HCT116 (cell line): Measurements from ENCODE around the gene VPS37B. TPM values are rescaled to one million over a fixed set of nuclear protein-coding genes. Genes with fewer than 3 reads are reported as not detected.

Experiments used
- ATAC-seq: fragments of 200-7000 bp; cut with Tn5 transposase; 2 replicates; pipeline ENCODE4 v1.9.1; 2020; ENCODE audit warnings: mild to moderate bottlenecking, moderate library complexity
- BruUV-seq: library from RNA; stranded (reverse); fragments of 400-500 nt; replicated peaks from 2 replicates; lab custom pipeline; 2021; lab: Mats Ljungman, UMichigan
- CTCF ChIA-PET: fragments of 300-600 bp; sonication (Branson Sonifier 250); formaldehyde crosslinking; loops from one replicate; lab custom pipeline; 2021; ENCODE audit warnings: antibody characterized with exemption; lab: Charles Lee
- POLR2A ChIA-PET: fragments of 300-600, 350-600 bp; sonication (Branson Sonifier 250); formaldehyde crosslinking; loops from one replicate; lab custom pipeline; 2021; ENCODE audit warnings: antibody characterized with exemption; lab: Charles Lee
- RAD21 ChIA-PET, 2 experiments: fragments of 300-600 bp; sonication (Branson Sonifier 250); formaldehyde crosslinking; loops; one replicate each; lab custom pipeline; 2023; ENCODE audit warnings: low total read pairs in 2 of 2; ENCODE audit not compliant: uncharacterized antibody in 2 of 2, unreplicated experiment in 2 of 2, low non-redundant PET in 1 of 2; lab: Charles Lee
- DNase-seq: peaks from one replicate; pipeline ENCODE4 v3.0.0-alpha.2; 2010; ENCODE audit warnings: low read depth, low spot score
- H2AFZ ChIP-seq: fragments of 200-600 bp; shearing (Covaris generic), sonication (generic); 2 replicates; pipeline ENCODE4 v1.6.1; 2017; ENCODE audit warnings: low read depth, mixed run types, mixed read lengths, antibody characterized with exemption, low read length; ENCODE audit not compliant: poor library complexity, severe bottlenecking
- H3K27ac ChIP-seq: 2 replicates; pipeline ENCODE4 v1.5.1; 2012; ENCODE audit warnings: low read depth, low read length
- H3K27me3 ChIP-seq: fragments of 200-600 bp; sonication (generic); 2 replicates; pipeline ENCODE4 v1.6.1; 2016; ENCODE audit warnings: mixed run types, low read length, mixed read lengths; ENCODE audit not compliant: insufficient read depth
- H3K36me3 ChIP-seq, 2 experiments: fragments of 200-500 bp in 1 of 2; fragments of 200-600 bp in 1 of 2; sonication (Bioruptor generic) in 1 of 2; sonication (generic) in 1 of 2; 2 replicates each; pipeline versions ENCODE4 v1.5.1 to v1.6.1; 2014 to 2016; ENCODE audit warnings: low read length in 2 of 2, inconsistent platforms in 1 of 2, mixed read lengths in 1 of 2, mixed run types in 1 of 2; ENCODE audit not compliant: insufficient read depth in 2 of 2, control insufficient read depth in 1 of 2
- H3K4me1 ChIP-seq, 2 experiments: fragments of 200-600 bp in 1 of 2; sonication (generic) in 1 of 2; 2 replicates each; pipeline versions ENCODE4 v1.5.1 to v1.6.1; 2012 to 2017; ENCODE audit warnings: low read length in 2 of 2, inconsistent platforms in 1 of 2, mild to moderate bottlenecking in 1 of 2, mixed read lengths in 1 of 2, mixed run types in 1 of 2, moderate library complexity in 1 of 2; ENCODE audit not compliant: insufficient read depth in 2 of 2, control insufficient read depth in 1 of 2
- H3K4me2 ChIP-seq: fragments of 200-600 bp; sonication (generic); 2 replicates; pipeline ENCODE4 v1.6.1; 2017; ENCODE audit warnings: mixed run types, low read length, mixed read lengths
- H3K4me3 ChIP-seq, 2 experiments: fragments of 200-600 bp in 1 of 2; sonication (generic) in 1 of 2; replicated peaks in 1 of 2; 2 replicates each; pipeline ENCODE4 v1.5.1; 2011 to 2016; ENCODE audit warnings: low read length in 2 of 2, control low read depth in 1 of 2, low read depth in 1 of 2, mild to moderate bottlenecking in 1 of 2, mixed read lengths in 1 of 2, mixed run types in 1 of 2
- H3K79me2 ChIP-seq: fragments of 200-600 bp; sonication (generic); 2 replicates; pipeline ENCODE4 v1.6.1; 2017; ENCODE audit warnings: mild to moderate bottlenecking, mixed run types, low read length, moderate library complexity, mixed read lengths; ENCODE audit not compliant: insufficient read depth
- H3K9ac ChIP-seq: fragments of 200-600 bp; sonication (generic); 2 replicates; pipeline ENCODE4 v1.6.1; 2016; ENCODE audit warnings: low read length, mixed read lengths
- H3K9me2 ChIP-seq: fragments of 200-600 bp; sonication (generic), shearing (Covaris generic); 2 replicates; pipeline ENCODE4 v1.6.1; 2017; ENCODE audit warnings: mixed run types, mild to moderate bottlenecking, moderate library complexity; ENCODE audit not compliant: insufficient read depth
- H3K9me3 ChIP-seq, 2 experiments: fragments of 200-500 bp in 1 of 2; fragments of 200-600 bp in 1 of 2; sonication (Bioruptor generic) in 1 of 2; sonication (generic) in 1 of 2; 2 replicates each; pipeline ENCODE4 v1.6.1; 2014 to 2017; ENCODE audit warnings: low read length in 2 of 2, mixed read lengths in 2 of 2, inconsistent platforms in 1 of 2, low read depth in 1 of 2, mild to moderate bottlenecking in 1 of 2, mixed run types in 1 of 2, moderate library complexity in 1 of 2; ENCODE audit not compliant: control insufficient read depth in 1 of 2, insufficient read depth in 1 of 2
- H4K20me1 ChIP-seq: fragments of 200-600 bp; sonication (generic), shearing (Covaris generic); 2 replicates; pipeline ENCODE4 v1.6.1; 2017; ENCODE audit warnings: mixed run types, mild to moderate bottlenecking, moderate library complexity; ENCODE audit not compliant: insufficient read depth
- CBX3 ChIP-seq: IDR thresholded peaks from 2 replicates; pipeline ENCODE4 v1.6.1; 2012; ENCODE audit warnings: low read depth
- CEBPB ChIP-seq: IDR thresholded peaks from 2 replicates; pipeline ENCODE4 v1.6.1; 2012; ENCODE audit warnings: low read depth
- EZH2phosphoT487 ChIP-seq: fragments of 200-600 bp; IDR thresholded peaks from 2 replicates; pipeline ENCODE4 v1.6.1; 2018; ENCODE audit warnings: antibody characterized with exemption, borderline replicate concordance
- RAD21 ChIP-seq: IDR thresholded peaks from 2 replicates; pipeline ENCODE4 v1.6.1; 2012; ENCODE audit warnings: low read depth, mild to moderate bottlenecking
- SIN3A ChIP-seq: IDR thresholded peaks from 2 replicates; pipeline ENCODE4 v1.6.1; 2012; ENCODE audit warnings: low read depth
- SP1 ChIP-seq: IDR thresholded peaks from 2 replicates; pipeline ENCODE4 v1.6.1; 2012; ENCODE audit warnings: low read depth
- YY1 ChIP-seq: IDR thresholded peaks from 2 replicates; pipeline ENCODE4 v1.6.1; 2011; ENCODE audit warnings: low read length, low read depth, moderate library complexity, mild to moderate bottlenecking; ENCODE audit not compliant: insufficient replicate concordance; ENCODE audit errors: extremely low read depth
- intact Hi-C: fragments of 100-400 bp; cut with micrococcal nuclease; formaldehyde crosslinking; loops from 2 replicates; pipeline ENCODE4 v1.10.0; 2022
- total RNA-seq: library from RNA; stranded (reverse); gene quantifications from one replicate; pipeline ENCODE4 v1.2.1, GENCODE V29; 2021; ENCODE audit not compliant: unreplicated experiment
- TF ChIP-seq, protein P1 (sequence below): IDR thresholded peaks from 2 replicates; pipeline ENCODE4 v1.6.1; 2012
- TF ChIP-seq, protein P2 (sequence below): IDR thresholded peaks from 2 replicates; pipeline ENCODE4 v1.6.1; 2011; ENCODE audit warnings: mild to moderate bottlenecking, low read length, moderate library complexity; ENCODE audit not compliant: insufficient replicate concordance; ENCODE audit errors: extremely low read depth

VPS37B gene
- total RNA-seq, 1 experiment from 2014 or later: 55.0 TPM

DNA sequence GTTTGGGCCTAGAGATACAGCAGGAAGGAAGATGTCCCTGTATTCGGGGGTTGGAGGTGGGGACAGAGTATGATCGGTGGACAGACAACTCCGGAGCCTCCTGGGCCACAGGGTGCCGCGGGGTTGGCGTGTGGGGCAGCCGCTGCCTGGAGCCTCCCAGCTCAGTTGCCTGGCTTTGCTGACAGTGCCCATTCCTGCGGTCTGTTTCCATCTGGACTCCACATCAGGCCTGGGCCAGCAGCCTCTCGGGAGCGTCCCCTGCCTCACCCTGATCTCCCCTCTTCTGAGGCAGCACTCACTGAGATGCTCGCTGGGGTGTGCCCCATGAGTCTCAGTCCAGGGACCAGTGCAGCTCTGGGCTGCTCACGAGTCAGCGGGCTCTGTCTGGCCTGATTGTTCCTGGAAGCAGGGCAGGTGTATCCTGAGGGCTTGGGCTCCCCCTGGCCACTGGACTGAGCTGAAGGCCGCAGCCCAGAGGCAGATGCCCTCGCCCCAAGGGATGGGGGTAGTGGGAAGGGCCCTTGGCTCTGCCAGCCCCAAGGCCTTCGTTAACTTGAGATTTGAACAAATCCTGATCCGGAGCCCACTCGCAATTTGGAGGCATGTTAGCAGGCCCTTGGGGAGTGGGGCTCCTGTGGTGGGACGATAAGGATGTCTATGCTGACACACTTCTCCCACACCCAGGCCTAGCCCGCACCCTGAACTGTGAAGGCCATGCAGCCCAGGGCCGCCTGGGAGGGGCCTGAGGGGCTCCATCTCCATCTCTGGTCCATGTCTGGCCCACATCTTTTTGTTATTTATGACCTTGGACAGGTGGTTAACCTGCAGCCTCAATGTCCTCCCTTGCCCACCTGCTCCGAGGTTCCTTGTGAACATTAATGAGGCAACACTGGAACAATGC, 53.2 kb downstream of the VPS37B start:
- peaks cover 0 to 5% of the 10 kb centered on the region in 2 experiments; a peak in 1 of 4 replicates for H3K36me3 ChIP-seq
- H3K27ac ChIP-seq: no peak overlapping the region
- no TSS peak for BruUV-seq
- H3K9me3 ChIP-seq: no peaks in the 10 kb centered on the region
- H3K9ac ChIP-seq: no peak overlapping the region
- intact Hi-C loops: no loop called here
- TF ChIP-seq SP1: no peak
- TF ChIP-seq, protein P1, sequence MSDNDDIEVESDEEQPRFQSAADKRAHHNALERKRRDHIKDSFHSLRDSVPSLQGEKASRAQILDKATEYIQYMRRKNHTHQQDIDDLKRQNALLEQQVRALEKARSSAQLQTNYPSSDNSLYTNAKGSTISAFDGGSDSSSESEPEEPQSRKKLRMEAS: no peak
- TF ChIP-seq SIN3A: no peak
- TF ChIP-seq EZH2phosphoT487: no peak
- no peak for TF ChIP-seq CEBPB
- TF ChIP-seq, protein P2, sequence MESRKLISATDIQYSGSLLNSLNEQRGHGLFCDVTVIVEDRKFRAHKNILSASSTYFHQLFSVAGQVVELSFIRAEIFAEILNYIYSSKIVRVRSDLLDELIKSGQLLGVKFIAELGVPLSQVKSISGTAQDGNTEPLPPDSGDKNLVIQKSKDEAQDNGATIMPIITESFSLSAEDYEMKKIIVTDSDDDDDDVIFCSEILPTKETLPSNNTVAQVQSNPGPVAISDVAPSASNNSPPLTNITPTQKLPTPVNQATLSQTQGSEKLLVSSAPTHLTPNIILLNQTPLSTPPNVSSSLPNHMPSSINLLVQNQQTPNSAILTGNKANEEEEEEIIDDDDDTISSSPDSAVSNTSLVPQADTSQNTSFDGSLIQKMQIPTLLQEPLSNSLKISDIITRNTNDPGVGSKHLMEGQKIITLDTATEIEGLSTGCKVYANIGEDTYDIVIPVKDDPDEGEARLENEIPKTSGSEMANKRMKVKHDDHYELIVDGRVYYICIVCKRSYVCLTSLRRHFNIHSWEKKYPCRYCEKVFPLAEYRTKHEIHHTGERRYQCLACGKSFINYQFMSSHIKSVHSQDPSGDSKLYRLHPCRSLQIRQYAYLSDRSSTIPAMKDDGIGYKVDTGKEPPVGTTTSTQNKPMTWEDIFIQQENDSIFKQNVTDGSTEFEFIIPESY: no peak
- TF ChIP-seq CBX3: no peak
- no peak for TF ChIP-seq RAD21
- no peak for TF ChIP-seq YY1
- TF ChIP-seq, all 23 proteins: peak for 0
- ATAC-seq (no peak), DNase-seq (no peak)
- ChIA-PET RAD21 (no interaction called here), CTCF (interaction anchor here (0.8 kb wide), 1 partner anchor 14 kb away, joined by 3 read pairs; no protein-coding TSS in a partner anchor), POLR2A (no interaction called here)
- no peaks in the 10 kb centered on the region for H3K27me3 ChIP-seq
- H3K4me1 ChIP-seq: peaks cover 16 to 37% of the 10 kb centered on the region in 2 experiments
- no peak overlapping the region for H3K4me3 ChIP-seq
- H4K20me1 ChIP-seq: no peaks in the 10 kb centered on the region; the same call in 1 of the 2 replicates
- peaks cover 88% of the 10 kb centered on the region for H3K79me2 ChIP-seq
- no peaks in the 10 kb centered on the region for H3K9me2 ChIP-seq
- no peak overlapping the region for H2AFZ ChIP-seq
- no peak overlapping the region for H3K4me2 ChIP-seq
